Purkinje cell (primary cell): ENCODE results near the gene ARHGEF9. TPM values are rescaled to one million over a fixed set of nuclear protein-coding genes. Genes with fewer than 3 reads are reported as not detected.

ENCODE experiments used
- polyA plus RNA-seq: library from polyadenylated mRNA; unstranded; fragments of >200 nt; fragmentation: Nextera tagmentation; gene quantifications from 2 replicates; pipeline ENCODE4 v1.2.1, GENCODE V29; 2014

Gene ARHGEF9
- 20.6 and 35.7 TPM in 2 replicates for polyA plus RNA-seq

GRCh38 chrX:63784902-63785707, at the start of gene ARHGEF9:
ARHGEF9 (minus strand) TSS chrX:63785214; CDS start chrX:63785145, 69 bp downstream.

